Suprapubic skin (tissue), 4 donors: ENCODE measurements around the gene DUOXA1. TPM values are rescaled to one million over a fixed set of nuclear protein-coding genes. Genes with fewer than 3 reads are reported as not detected.
"Not testable (repeated sequence)": the region's sequence is repeated elsewhere in the genome, so short reads cannot be mapped to it uniquely, and the experiment has no call there.

Experiments used
- DNase-seq, 2 donors: peaks; one replicate each; pipeline ENCODE4 v3.0.0-alpha.2; 2019; ENCODE audit warnings: low spot score in 2 of 2
- H3K27ac ChIP-seq: fragments of 200-600 bp; sonication (generic); one replicate; pipeline ENCODE4 v1.5.1; 2019
- H3K27me3 ChIP-seq: fragments of 200-600 bp; sonication (generic); one replicate; pipeline ENCODE4 v1.5.1; 2019
- H3K36me3 ChIP-seq: fragments of 200-600 bp; sonication (generic); one replicate; pipeline ENCODE4 v1.5.1; 2019
- H3K4me1 ChIP-seq: fragments of 200-600 bp; sonication (generic); one replicate; pipeline ENCODE4 v1.5.1; 2019
- H3K4me3 ChIP-seq: fragments of 200-600 bp; sonication (generic); one replicate; pipeline ENCODE4 v1.5.1; 2019; ENCODE audit warnings: mild to moderate bottlenecking
- H3K9me3 ChIP-seq: fragments of 200-600 bp; sonication (generic); one replicate; pipeline ENCODE4 v1.5.1; 2019
- WGBS: methylation state at CpG from one replicate; pipeline ENCODE4 v1.1.5; 2018; 5-methylcytosine and 5-hydroxymethylcytosine counted together
- total RNA-seq, 4 donors: library from RNA; depleted of rRNA; stranded (reverse); fragments of >200 nt; gene quantifications; one replicate each; pipeline ENCODE4 v1.1.0, GENCODE V29; 2016

The DUOXA1 gene
- total RNA-seq, 4 donors from 2014 or later: 65.6 to 178 (median 89.6) TPM

DNA sequence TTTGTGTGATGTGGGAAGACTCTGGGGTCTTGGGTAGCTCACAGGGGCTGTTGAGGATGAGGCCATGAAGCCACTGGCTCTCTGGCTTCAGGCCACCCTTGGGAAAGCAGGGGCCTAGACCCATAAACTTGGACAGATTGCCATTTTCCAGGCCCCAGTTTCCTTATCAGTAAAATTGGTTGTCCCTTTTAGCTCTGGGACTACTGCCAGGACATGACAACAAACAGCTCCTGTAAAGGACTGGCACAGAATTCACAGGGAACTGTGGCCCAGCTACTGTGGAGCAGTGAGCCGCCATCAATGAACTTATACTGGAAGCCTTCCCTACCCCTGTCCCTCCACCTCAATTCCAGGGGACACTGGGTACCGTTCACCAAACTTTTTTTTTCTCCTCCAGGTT, 52.3 kb downstream of the DUOXA1 start:
- not testable (repeated sequence) for H3K27ac ChIP-seq, DNase-seq, H3K36me3 ChIP-seq, H3K9me3 ChIP-seq, H3K4me1 ChIP-seq, H3K27me3 ChIP-seq, H3K4me3 ChIP-seq
- WGBS: 94% methylated on average over 2 of the region's 2 CpGs

- H3K27ac ChIP-seq, DNase-seq: not testable (repeated sequence)
Measured at GRCh38 chr15:45075440-45076320, 54.0 kb downstream of the DUOXA1 start.

DNA sequence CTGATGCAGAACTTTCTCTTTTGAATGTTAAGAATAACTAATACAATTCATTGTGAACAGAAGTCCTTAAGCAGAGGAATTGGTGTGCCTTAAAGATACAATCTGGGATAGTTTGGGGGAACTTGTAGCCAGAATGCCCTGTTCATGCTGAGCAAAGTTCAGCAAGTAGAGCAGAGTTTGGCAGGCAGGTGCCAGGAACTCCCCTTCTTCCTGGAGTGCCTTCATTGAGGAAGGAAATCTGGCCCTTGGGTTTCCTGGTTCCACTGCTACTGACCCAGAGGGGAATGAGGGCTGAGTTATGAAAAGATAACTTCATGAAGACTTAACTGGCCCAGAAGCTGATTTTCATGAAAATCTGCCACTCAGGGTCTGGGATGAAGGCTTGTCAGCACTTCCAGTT, 56.1 kb downstream of the DUOXA1 start:
- H3K4me3 ChIP-seq, H3K27ac ChIP-seq, DNase-seq: not testable (repeated sequence)

More at GRCh38 chr15:45075440-45076320, 54.0 kb downstream of the DUOXA1 start:
- H3K27me3 ChIP-seq, H3K9me3 ChIP-seq, H3K36me3 ChIP-seq, H3K4me1 ChIP-seq, H3K4me3 ChIP-seq: not testable (repeated sequence)
- no CpG with 5 or more reads among the region's 9 CpGs for WGBS

GRCh38 chr15:45069942-45070360, 59.7 kb downstream of the DUOXA1 start:
- DNase-seq, H3K27ac ChIP-seq, H3K4me1 ChIP-seq, H3K27me3 ChIP-seq, H3K9me3 ChIP-seq, H3K4me3 ChIP-seq, H3K36me3 ChIP-seq: not testable (repeated sequence)
- 72% methylated on average over 3 of the region's 6 CpGs for whole genome bisulfite sequencing

More for the DNA sequence above, 56.1 kb downstream of the DUOXA1 start:
- H3K4me1 ChIP-seq, H3K36me3 ChIP-seq, H3K27me3 ChIP-seq, H3K9me3 ChIP-seq: not testable (repeated sequence)

Other genes with a start within 250 kb of the DUOXA1 start
- gene TERB2, start 173.2 kb downstream of the DUOXA1 start, total RNA-seq: not detected
- 10 to 100 TPM; 24.4 to 78.6 (median 48.7) TPM for gene SORD, start 106.7 kb downstream of the DUOXA1 start, total RNA-seq
- 10 to 100 TPM in 2 of 4 donors, 1 to 10 TPM in 2; 2.3 to 32.6 (median 6.9) TPM for gene DUOX2, start 15.7 kb downstream of the DUOXA1 start, total RNA-seq
- not detected for gene DUOXA2, start 15.6 kb downstream of the DUOXA1 start, total RNA-seq
- gene DUOX1, start 115 bp upstream of the DUOXA1 start, total RNA-seq: 100 to 1,000 TPM in 3 of 4 donors, 10 to 100 TPM in 1; 87.2 to 246 (median 165) TPM
- 10 to 100 TPM in 2 of 4 donors, 1 to 10 TPM in 2; 5.4 to 11.9 (median 8.6) TPM for gene SHF, start 58.1 kb upstream of the DUOXA1 start, total RNA-seq
- gene SLC28A2, start 122.4 kb upstream of the DUOXA1 start, total RNA-seq: not detected
- gene GATM, start 248.7 kb upstream of the DUOXA1 start, total RNA-seq: 100 to 1,000 TPM; 159 to 195 (median 172) TPM